22Rv1 (cell line): ENCODE data around the gene ANKZF1.

Experiments used
- H3K27ac ChIP-seq: fragments of 450-650 bp; 2 replicates; pipeline ENCODE4 v1.5.1; 2017
- ZFX ChIP-seq: fragments of 450-650 bp; IDR thresholded peaks from 2 replicates; pipeline ENCODE4 v1.6.1; 2017; ENCODE audit warnings: antibody characterized with exemption, borderline replicate concordance
- TF ChIP-seq, protein P1 (sequence below): fragments of 450-650 bp; IDR thresholded peaks from 2 replicates; pipeline ENCODE4 v1.5.1; 2017; ENCODE audit warnings: mild to moderate bottlenecking

ANKZF1 gene

DNA sequence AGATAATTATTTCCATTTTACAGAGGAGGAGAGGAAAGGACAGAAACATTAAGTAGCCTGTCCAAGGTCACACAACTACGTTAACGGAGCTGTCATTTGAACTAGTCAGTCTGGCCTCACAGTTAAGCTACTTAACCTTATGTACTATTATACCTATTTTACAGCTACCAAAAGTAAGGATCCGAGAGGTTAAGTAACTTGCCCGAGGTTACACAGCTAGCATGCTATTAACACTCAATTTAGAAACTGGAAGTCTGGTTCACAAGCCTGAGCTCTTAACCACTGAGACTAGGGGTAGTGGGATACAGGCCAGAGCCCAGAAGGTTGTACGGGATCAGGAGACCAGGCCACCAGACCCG lies 15.2 kb downstream of the ANKZF1 start:
- H3K27ac ChIP-seq, result peak overlapping the region; percentile 88
- TF ChIP-seq, protein P1, sequence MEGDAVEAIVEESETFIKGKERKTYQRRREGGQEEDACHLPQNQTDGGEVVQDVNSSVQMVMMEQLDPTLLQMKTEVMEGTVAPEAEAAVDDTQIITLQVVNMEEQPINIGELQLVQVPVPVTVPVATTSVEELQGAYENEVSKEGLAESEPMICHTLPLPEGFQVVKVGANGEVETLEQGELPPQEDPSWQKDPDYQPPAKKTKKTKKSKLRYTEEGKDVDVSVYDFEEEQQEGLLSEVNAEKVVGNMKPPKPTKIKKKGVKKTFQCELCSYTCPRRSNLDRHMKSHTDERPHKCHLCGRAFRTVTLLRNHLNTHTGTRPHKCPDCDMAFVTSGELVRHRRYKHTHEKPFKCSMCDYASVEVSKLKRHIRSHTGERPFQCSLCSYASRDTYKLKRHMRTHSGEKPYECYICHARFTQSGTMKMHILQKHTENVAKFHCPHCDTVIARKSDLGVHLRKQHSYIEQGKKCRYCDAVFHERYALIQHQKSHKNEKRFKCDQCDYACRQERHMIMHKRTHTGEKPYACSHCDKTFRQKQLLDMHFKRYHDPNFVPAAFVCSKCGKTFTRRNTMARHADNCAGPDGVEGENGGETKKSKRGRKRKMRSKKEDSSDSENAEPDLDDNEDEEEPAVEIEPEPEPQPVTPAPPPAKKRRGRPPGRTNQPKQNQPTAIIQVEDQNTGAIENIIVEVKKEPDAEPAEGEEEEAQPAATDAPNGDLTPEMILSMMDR, result no peak
- no peak for TF ChIP-seq ZFX

- H3K27ac ChIP-seq, result peak within 1 kb of the TSS; percentile 88
- no peak for TF ChIP-seq ZFX
- TF ChIP-seq, protein P1, result no peak
These were observed 15.7 kb downstream of the ANKZF1 start, which contains the start of the genes GLB1L and STK16 for GRCh38 chr2:219245148-219245898. GLB1L (minus strand) TSS chr2:219245444; CDS start chr2:219243573, 1,871 bp downstream. STK16 (plus strand) TSS chr2:219245479; CDS start chr2:219246000, 521 bp downstream.

DNA sequence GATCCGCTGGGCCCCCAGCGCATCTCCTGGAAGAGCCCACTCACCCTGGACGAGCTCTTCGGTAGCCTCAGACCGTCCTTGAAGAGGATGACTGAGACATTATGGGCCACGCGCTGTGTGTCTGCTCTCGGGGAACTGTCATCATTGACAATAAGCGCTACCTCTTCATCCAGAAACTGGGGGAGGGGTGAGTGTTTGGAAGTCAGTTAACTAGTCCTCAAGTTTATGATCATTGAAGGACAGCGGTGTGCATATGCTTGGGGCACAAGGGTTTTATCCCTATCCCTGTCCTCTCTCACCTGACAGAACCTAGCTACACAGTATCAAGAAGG lies 16.3 kb downstream of the ANKZF1 start:
- H3K27ac ChIP-seq, result peak overlapping the region; percentile 88
- TF ChIP-seq ZFX, result no peak
- TF ChIP-seq, protein P1, result no peak

- H3K27ac ChIP-seq, result peak overlapping the region; percentile 88
- no peak for TF ChIP-seq ZFX
- TF ChIP-seq, protein P1, result no peak
These were observed 17.0 kb downstream of the ANKZF1 start for GRCh38 chr2:219246559-219246958.

GRCh38 chr2:219247678-219248642 lies 18.4 kb downstream of the ANKZF1 start:
- TF ChIP-seq ZFX, result no peak
- TF ChIP-seq, protein P1, result no peak
- peak overlapping the region; percentile 97 for H3K27ac ChIP-seq

DNA sequence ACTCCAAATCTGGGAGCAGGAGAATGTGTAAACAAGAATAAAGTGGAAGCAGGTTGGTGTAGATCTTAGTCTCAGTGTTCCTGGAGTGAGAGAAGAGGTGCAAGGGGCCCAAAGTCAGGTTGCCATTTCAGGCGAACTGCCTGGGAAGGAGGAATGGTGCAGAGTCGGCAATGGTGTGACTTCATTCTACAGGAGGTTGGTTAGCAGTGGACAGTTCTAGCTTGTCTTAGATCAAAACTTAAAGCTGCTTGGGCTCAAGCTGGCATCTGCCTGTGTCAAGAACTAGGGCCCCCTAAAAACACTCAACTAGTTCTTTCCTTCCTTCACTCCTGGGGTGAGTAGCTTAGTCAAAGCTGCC lies 19.2 kb downstream of the ANKZF1 start:
- TF ChIP-seq, protein P1, result no peak
- TF ChIP-seq ZFX, result no peak
- H3K27ac ChIP-seq, result peak overlapping the region; percentile 97
